ENCODE measurements around the gene CADM4.

Gene CADM4

DNA sequence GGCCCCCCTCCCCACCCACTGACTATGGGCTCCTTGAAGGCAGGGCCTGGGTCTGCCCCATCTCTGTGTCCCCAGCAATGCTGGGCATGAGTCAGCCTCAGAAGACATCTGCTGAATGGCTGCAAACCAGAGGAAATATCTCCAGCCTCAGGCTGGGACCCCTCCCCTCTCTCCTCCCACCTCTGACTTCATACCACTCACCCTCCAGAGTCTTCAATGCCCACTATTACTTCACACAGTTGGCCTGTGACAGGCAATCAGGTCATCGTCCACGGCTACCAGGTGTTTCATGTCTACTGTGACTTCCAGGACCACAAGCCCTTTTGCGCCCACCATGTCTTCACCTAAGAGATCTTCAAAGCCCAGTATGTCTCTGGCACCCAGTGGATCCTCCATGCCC, 27.9 kb downstream of the CADM4 start, which contains the start of gene SRRM5:
Gene SRRM5, plus strand, starts transcription at position 301 of the 400 bp plus-strand sequence. Its CDS starts 34 bp downstream, at position 335.
- POLR2A ChIA-PET = interaction anchor here (0.7 kb wide), 1 partner anchor 86 kb away, joined by 3 read pairs; no protein-coding TSS in a partner anchor
- TF ChIP-seq, protein P1, sequence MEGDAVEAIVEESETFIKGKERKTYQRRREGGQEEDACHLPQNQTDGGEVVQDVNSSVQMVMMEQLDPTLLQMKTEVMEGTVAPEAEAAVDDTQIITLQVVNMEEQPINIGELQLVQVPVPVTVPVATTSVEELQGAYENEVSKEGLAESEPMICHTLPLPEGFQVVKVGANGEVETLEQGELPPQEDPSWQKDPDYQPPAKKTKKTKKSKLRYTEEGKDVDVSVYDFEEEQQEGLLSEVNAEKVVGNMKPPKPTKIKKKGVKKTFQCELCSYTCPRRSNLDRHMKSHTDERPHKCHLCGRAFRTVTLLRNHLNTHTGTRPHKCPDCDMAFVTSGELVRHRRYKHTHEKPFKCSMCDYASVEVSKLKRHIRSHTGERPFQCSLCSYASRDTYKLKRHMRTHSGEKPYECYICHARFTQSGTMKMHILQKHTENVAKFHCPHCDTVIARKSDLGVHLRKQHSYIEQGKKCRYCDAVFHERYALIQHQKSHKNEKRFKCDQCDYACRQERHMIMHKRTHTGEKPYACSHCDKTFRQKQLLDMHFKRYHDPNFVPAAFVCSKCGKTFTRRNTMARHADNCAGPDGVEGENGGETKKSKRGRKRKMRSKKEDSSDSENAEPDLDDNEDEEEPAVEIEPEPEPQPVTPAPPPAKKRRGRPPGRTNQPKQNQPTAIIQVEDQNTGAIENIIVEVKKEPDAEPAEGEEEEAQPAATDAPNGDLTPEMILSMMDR (IDR thresholded peaks at IDR 0.05; ENCODE audit: control extremely low read depth, extremely low read depth, low read depth, missing control alignments) = no peak
- no peak for DNase-seq (ENCODE audit: extremely low spot score)
- CTCF ChIA-PET = interaction anchor here (1.4 kb wide), 1 partner anchor 12 kb away, joined by 3 read pairs; no protein-coding TSS in a partner anchor

DNA sequence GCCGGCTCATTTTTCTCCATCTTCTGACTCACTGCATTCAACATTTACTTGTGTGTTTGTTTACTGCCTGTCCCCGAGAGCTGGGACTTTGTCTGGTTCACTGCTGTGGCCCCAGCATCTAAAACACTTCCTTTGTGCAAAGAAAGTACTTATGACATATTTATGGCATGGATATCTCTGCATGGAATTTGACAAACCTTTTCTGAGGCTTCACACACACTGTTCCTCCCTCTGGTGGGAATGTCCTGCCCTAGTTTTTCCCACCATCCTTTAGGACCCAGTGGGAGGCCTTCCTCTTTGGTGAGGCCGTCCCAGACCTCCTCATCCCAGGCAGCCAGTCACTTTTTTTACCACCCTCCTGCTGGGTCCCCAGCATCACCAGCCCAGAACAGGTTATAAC, 29.2 kb downstream of the CADM4 start:
- POLR2A ChIA-PET = interaction anchor here (0.5 kb wide), 1 partner anchor 42 kb away, joined by 3 read pairs; no protein-coding TSS in a partner anchor
- CTCF ChIA-PET = interaction anchor here (0.9 to 1.4 kb wide), 2 partner anchors 10 to 50 kb away, joined by 3 read pairs; no protein-coding TSS in a partner anchor

DNA sequence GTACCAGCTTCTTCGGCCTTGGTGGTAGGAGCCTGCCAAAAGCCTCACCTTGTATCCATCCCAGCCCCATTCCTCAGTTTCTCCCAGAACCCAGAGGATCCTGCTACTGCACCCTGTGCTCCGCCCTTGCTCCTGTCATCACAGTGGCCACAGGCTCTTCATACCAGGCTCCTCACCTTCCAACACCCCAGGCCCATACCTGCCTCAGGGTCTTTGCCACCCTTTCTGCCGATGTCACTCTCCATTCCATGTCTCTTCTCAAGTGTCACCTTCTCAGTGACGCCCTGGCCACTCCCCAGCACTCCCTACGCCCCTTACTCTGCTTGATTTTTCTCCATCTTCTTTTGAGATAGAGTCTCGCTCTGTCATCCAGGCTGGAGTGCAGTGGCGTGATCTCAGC, 29.8 kb downstream of the CADM4 start:
- CTCF ChIA-PET = interaction anchor here (0.9 kb wide), 1 partner anchor 49 kb away, joined by 3 read pairs; no protein-coding TSS in a partner anchor
- POLR2A ChIA-PET = no interaction called here
- TF ChIP-seq, protein P1 (IDR thresholded peaks at IDR 0.05; ENCODE audit: control extremely low read depth, extremely low read depth, low read depth, missing control alignments) = no peak
- no peak for DNase-seq (ENCODE audit: extremely low spot score)

More for the DNA sequence above, 29.2 kb downstream of the CADM4 start:
- TF ChIP-seq, protein P1 (IDR thresholded peaks at IDR 0.05; ENCODE audit: control extremely low read depth, extremely low read depth, low read depth, missing control alignments) = no peak
- DNase-seq (ENCODE audit: extremely low spot score) = no peak

DNA sequence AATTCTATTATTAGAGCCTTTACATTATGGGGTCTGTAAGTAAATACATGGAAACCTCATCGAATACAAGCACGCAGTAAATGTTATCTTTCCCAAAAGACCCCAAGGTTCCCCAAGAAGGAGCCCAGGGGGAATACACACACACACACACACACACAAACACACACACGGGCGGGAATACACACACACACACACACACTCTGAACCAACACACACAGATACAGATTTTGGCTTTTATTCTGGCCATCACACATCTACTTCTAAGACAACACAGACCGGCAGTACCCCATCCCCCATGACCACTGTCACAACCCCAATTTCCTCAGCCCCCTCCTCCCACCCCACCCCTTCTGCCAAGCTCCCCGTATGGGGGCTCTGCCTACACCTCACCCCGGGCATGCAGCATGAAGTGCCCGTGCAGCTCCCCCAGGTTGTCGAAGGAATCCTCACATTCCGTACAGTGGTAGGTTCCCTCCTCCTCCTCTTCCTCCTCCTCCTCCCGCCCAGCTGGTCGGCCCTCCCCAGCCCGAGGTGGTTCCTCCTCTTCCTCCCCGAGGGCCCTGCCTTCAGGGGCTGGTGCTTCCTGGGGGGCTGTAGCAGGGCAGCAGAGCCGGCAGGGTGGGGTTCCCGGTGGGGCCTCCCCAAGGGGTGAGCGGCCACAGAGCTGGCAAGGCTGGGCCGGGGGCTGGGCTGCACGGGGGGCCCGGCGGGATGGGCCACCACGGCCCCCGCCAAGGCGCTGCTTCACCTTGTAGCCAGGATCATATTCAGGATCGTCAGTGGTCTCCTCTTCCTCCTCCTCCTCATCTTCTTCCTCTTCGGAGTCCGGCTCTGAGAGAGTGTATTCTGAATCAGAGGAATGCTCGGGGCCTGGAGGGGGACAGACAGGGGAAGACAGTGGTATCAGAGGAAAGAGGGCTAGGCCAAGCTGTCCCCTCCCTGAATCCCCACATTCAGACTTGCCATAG, 32.1 kb downstream of the CADM4 start:
- no peak for DNase-seq (ENCODE audit: extremely low spot score)
- ChIA-PET POLR2A (interaction anchor here (0.6 to 1.3 kb wide), 3 partner anchors 11 to 144 kb away, joined by 3 to 7 read pairs (median 5); partner anchors contain the start of genes IRGQ and ZNF576), CTCF (interaction anchor here (1.6 to 3.0 kb wide), 2 partner anchors 13 to 161 kb away, joined by 4 to 8 read pairs; no protein-coding TSS in a partner anchor)
- TF ChIP-seq, protein P1 (IDR thresholded peaks at IDR 0.05; ENCODE audit: control extremely low read depth, extremely low read depth, low read depth, missing control alignments) = no peak

DNA sequence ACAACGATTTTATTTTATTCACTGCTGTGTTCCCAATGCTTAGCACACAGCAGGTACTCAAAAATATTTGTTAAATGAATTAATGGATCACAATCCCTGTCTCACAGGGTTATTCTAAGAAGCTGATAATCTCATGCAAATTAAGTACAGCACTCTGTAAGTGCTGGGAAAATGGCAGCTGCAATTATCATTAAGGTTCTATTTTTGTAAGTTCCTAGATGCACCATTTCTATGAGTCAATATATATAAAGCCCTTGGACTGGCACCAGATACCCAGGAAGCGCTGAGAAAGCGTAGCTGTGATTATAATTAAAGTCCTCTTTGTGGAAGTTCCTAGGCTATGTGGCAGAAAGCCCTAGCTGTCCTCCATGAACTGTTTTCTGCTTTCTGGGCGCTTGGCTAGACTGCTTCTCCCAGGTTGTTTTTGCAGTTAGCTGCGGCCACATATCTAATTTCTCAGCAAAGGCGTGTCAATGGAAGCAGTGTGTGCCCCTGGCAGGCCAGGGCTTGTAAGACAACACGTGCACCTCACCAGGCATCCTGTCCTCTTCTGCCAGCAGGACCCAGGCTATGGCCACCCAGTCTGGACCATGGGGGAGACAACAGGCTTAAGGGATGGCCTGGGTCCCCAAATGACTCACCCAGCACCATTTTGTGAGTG, 33.0 kb downstream of the CADM4 start:
- TF ChIP-seq, protein P1 (IDR thresholded peaks at IDR 0.05; ENCODE audit: control extremely low read depth, extremely low read depth, low read depth, missing control alignments) = no peak
- CTCF ChIA-PET = interaction anchor here (1.1 to 3.0 kb wide), 4 partner anchors 10 to 160 kb away, joined by 4 to 8 read pairs (median 4); partner anchors contain the start of gene ZNF576
- POLR2A ChIA-PET = interaction anchor here (1.1 to 1.3 kb wide), 2 partner anchors 10 to 143 kb away, joined by 3 to 7 read pairs; partner anchors contain the start of genes IRGQ and ZNF576
- DNase-seq (ENCODE audit: extremely low spot score) = no peak

All from GM10248 (cell line).